ENCODE data around the gene FEV.

DNA sequence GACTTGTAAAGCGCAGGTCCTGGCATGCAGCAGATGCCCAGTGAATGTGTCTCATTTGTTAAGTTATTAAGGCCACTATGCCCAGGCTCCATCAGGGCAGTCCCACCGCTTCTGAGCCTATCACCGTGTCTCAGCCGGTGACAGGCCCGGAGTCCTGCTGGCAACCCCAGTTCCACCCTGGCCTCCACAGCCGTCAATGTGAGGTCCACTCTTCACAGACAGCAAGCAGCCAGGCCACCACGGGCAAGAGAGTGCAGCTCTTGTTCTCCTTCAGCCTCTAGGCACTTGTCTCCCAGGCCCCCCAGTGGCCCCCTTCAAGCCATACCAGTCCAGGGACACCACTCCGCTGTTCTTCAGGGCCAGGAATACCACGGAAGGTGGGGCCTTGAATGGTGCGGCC, 33.7 kb upstream of the FEV start:
- TF ChIP-seq POLR2AphosphoS5 (IDR thresholded peaks at IDR 0.05), result no peak
- TF ChIP-seq, protein P1, sequence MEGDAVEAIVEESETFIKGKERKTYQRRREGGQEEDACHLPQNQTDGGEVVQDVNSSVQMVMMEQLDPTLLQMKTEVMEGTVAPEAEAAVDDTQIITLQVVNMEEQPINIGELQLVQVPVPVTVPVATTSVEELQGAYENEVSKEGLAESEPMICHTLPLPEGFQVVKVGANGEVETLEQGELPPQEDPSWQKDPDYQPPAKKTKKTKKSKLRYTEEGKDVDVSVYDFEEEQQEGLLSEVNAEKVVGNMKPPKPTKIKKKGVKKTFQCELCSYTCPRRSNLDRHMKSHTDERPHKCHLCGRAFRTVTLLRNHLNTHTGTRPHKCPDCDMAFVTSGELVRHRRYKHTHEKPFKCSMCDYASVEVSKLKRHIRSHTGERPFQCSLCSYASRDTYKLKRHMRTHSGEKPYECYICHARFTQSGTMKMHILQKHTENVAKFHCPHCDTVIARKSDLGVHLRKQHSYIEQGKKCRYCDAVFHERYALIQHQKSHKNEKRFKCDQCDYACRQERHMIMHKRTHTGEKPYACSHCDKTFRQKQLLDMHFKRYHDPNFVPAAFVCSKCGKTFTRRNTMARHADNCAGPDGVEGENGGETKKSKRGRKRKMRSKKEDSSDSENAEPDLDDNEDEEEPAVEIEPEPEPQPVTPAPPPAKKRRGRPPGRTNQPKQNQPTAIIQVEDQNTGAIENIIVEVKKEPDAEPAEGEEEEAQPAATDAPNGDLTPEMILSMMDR (IDR thresholded peaks at IDR 0.05), result no peak

All from gastroesophageal sphincter (tissue), 3 donors.